ENCODE results near the gene COX7A2L. TPM values are rescaled to one million over a fixed set of nuclear protein-coding genes. Genes with fewer than 3 reads are reported as not detected.

COX7A2L gene
- polyA plus RNA-seq, 1 of the 3 experiments (the other 2 are of a cell fraction), result 77.6 TPM

DNA sequence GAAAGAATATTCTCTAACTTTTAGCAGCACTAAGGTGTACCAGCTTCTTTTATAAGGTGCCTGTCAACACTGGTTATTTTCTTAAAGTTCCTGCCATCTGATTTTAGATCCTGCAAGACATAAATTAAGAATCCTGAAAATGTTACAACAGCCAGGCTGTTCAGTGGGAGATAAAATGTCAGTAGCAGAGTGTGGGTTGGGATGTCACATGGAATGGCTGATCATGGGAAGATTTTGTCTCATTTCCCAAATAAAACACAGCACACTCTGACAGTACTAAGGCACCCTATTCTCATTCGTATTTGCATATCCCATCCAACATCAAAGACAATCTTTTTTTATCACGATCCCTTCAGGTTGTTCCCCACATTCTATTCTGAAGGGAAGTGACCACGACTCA, 2.4 kb upstream of the COX7A2L start:
- TF ChIP-seq RAD21 (IDR thresholded peaks at IDR 0.05; ENCODE audit: low read length) (no peak), YY1 (IDR thresholded peaks at IDR 0.05; ENCODE audit: low read depth) (no peak), SMC3 (IDR thresholded peaks at IDR 0.05; ENCODE audit: low read depth, low read length) (no peak), TEAD4 (IDR thresholded peaks at IDR 0.05; ENCODE audit: borderline replicate concordance, insufficient read depth) (no peak)
- TF ChIP-seq, protein P1, sequence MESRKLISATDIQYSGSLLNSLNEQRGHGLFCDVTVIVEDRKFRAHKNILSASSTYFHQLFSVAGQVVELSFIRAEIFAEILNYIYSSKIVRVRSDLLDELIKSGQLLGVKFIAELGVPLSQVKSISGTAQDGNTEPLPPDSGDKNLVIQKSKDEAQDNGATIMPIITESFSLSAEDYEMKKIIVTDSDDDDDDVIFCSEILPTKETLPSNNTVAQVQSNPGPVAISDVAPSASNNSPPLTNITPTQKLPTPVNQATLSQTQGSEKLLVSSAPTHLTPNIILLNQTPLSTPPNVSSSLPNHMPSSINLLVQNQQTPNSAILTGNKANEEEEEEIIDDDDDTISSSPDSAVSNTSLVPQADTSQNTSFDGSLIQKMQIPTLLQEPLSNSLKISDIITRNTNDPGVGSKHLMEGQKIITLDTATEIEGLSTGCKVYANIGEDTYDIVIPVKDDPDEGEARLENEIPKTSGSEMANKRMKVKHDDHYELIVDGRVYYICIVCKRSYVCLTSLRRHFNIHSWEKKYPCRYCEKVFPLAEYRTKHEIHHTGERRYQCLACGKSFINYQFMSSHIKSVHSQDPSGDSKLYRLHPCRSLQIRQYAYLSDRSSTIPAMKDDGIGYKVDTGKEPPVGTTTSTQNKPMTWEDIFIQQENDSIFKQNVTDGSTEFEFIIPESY (IDR thresholded peaks at IDR 0.05; ENCODE audit: borderline replicate concordance, low read depth), result no peak
- TF ChIP-seq, protein P2, sequence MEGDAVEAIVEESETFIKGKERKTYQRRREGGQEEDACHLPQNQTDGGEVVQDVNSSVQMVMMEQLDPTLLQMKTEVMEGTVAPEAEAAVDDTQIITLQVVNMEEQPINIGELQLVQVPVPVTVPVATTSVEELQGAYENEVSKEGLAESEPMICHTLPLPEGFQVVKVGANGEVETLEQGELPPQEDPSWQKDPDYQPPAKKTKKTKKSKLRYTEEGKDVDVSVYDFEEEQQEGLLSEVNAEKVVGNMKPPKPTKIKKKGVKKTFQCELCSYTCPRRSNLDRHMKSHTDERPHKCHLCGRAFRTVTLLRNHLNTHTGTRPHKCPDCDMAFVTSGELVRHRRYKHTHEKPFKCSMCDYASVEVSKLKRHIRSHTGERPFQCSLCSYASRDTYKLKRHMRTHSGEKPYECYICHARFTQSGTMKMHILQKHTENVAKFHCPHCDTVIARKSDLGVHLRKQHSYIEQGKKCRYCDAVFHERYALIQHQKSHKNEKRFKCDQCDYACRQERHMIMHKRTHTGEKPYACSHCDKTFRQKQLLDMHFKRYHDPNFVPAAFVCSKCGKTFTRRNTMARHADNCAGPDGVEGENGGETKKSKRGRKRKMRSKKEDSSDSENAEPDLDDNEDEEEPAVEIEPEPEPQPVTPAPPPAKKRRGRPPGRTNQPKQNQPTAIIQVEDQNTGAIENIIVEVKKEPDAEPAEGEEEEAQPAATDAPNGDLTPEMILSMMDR (IDR thresholded peaks at IDR 0.05), result no peak
- TF ChIP-seq, protein P3, sequence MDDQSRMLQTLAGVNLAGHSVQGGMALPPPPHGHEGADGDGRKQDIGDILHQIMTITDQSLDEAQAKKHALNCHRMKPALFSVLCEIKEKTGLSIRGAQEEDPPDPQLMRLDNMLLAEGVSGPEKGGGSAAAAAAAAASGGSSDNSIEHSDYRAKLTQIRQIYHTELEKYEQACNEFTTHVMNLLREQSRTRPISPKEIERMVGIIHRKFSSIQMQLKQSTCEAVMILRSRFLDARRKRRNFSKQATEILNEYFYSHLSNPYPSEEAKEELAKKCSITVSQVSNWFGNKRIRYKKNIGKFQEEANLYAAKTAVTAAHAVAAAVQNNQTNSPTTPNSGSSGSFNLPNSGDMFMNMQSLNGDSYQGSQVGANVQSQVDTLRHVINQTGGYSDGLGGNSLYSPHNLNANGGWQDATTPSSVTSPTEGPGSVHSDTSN (IDR thresholded peaks at IDR 0.05), result no peak
- POLR2A ChIA-PET, result interaction anchor here (0.7 kb wide), 1 partner anchor 9 kb away, joined by 4 read pairs; no protein-coding TSS in a partner anchor
- WGBS (ENCODE audit: low lambda C conversion rate), result 66% methylated on average over 3 of the region's 3 CpGs

DNA sequence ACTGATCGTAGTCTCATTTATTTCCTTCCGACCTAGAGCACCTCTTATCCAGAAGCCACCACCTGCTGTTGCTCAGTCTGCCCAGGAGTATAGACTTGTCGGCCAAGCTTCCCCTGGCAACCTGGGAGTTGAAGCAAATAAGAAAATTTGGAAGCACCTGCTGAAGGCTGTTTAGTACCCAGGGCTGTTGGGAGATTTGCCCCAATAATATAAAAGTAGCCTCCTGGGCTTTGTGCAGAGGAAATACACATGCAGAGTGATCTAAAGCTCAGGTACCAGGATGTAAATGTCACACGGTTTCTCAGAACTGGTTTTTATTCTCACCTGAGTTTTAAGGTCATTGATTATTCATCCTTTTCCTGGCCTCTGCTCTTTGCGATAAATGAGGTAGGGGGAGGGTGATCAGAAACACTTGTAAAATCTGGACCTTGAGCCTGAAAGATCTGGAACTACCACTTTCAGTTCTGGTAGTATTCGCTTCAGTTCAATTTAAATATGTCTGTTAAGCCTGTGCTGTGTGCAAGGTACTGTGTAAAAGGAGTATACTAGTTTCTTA, 789 bp upstream of the COX7A2L start:
- WGBS (ENCODE audit: low lambda C conversion rate), result 37% methylated on average over 6 of the region's 6 CpGs
- H3K36me3 ChIP-seq (replicated peaks in 1 of 2; ENCODE audit: control insufficient read depth in 1 of 2, insufficient read depth in 2 of 2, low read length in 1 of 2), result peaks cover 0 to 3% of the 10 kb centered on the region in 2 experiments
- H3K4me3 ChIP-seq (ENCODE audit: low read depth in 2 of 2, low read length in 1 of 2), result peak overlapping the region; percentile 44 to 96
- H4K20me1 ChIP-seq (ENCODE audit: insufficient read depth), result peaks cover 21% of the 10 kb centered on the region; the same call in 1 of the 2 replicates
- H3K4me2 ChIP-seq, result peak overlapping the region; percentile 95
- no peaks in the 10 kb centered on the region; the same call in 1 of the 2 replicates for H3K27me3 ChIP-seq (ENCODE audit: insufficient read depth)
- peaks cover 42% of the 10 kb centered on the region for H3K79me2 ChIP-seq (ENCODE audit: insufficient read depth)
- no peaks in the 10 kb centered on the region for H3K9me2 ChIP-seq
- no peaks in the 10 kb centered on the region for H3K9me3 ChIP-seq
- peak overlapping the region in 1 of 2 experiments; percentile 75; a peak in 3 of 4 replicates for H3K27ac ChIP-seq (ENCODE audit: low read depth in 2 of 2, low read length in 1 of 2)
- H3K4me1 ChIP-seq (ENCODE audit: control insufficient read depth in 1 of 2, insufficient read depth in 2 of 2, low read depth in 1 of 2, low read length in 1 of 2), result peaks cover 3 to 16% of the 10 kb centered on the region in 2 experiments; a peak in 3 of 4 replicates
- ChIA-PET CTCF (interaction anchor here (0.8 to 2.2 kb wide), 7 partner anchors 10 to 492 kb away, joined by 3 to 11 read pairs (median 5); no protein-coding TSS in a partner anchor), POLR2A (no interaction called here)
- TF ChIP-seq FOSL2 (IDR thresholded peaks at IDR 0.05; ENCODE audit: borderline replicate concordance, low read depth), result no peak
- H3F3A ChIP-seq (replicated peaks; ENCODE audit: insufficient read depth), result no peaks in the 10 kb centered on the region
- H2AFZ ChIP-seq (ENCODE audit: low read depth), result peak overlapping the region; percentile 76
- H3K9ac ChIP-seq, result peak overlapping the region; percentile 16; the same call in 1 of the 2 replicates
- DNase-seq, result no peak

More for the DNA sequence above, 2.4 kb upstream of the COX7A2L start:
- peaks cover 7% of the 10 kb centered on the region; the same call in 1 of the 2 replicates for H4K20me1 ChIP-seq (ENCODE audit: insufficient read depth)
- CTCF ChIA-PET, result interaction anchor here (1.2 to 1.8 kb wide), 2 partner anchors 267 to 299 kb away, joined by 4 read pairs; no protein-coding TSS in a partner anchor
- H3K79me2 ChIP-seq (ENCODE audit: insufficient read depth), result peaks cover 26% of the 10 kb centered on the region
- no peak overlapping the region for H3K9ac ChIP-seq
- peaks cover 3 to 22% of the 10 kb centered on the region in 2 experiments; a peak in 3 of 4 replicates for H3K4me1 ChIP-seq (ENCODE audit: control insufficient read depth in 1 of 2, insufficient read depth in 2 of 2, low read depth in 1 of 2, low read length in 1 of 2)
- DNase-seq, result no peak
- H3K36me3 ChIP-seq (replicated peaks in 1 of 2; ENCODE audit: control insufficient read depth in 1 of 2, insufficient read depth in 2 of 2, low read length in 1 of 2), result peaks cover 0 to under 1% of the 10 kb centered on the region in 2 experiments
- H2AFZ ChIP-seq (ENCODE audit: low read depth), result no peak overlapping the region
- H3K4me2 ChIP-seq, result no peak overlapping the region
- H3K27me3 ChIP-seq (ENCODE audit: insufficient read depth), result peaks cover 4% of the 10 kb centered on the region; the same call in 1 of the 2 replicates
- H3F3A ChIP-seq (replicated peaks; ENCODE audit: insufficient read depth), result no peaks in the 10 kb centered on the region
- no peaks in the 10 kb centered on the region for H3K9me2 ChIP-seq
- no peak overlapping the region for H3K4me3 ChIP-seq (ENCODE audit: low read depth in 2 of 2, low read length in 1 of 2)
- no peaks in the 10 kb centered on the region for H3K9me3 ChIP-seq
- no peak overlapping the region for H3K27ac ChIP-seq (ENCODE audit: low read depth in 2 of 2, low read length in 1 of 2)
